Tongue (tissue), 2 donors: ENCODE measurements around the gene SYP. TPM values are rescaled to one million over a fixed set of nuclear protein-coding genes. Genes with fewer than 3 reads are reported as not detected.

Experiments used
- DNase-seq: peaks from one replicate; pipeline ENCODE4 v3.0.0-alpha.2; 2015
- total RNA-seq: library from RNA; depleted of rRNA; stranded (reverse); fragments of >200 nt; gene quantifications from one replicate; pipeline ENCODE4 v1.2.3, GENCODE V29; 2014

SYP gene
- total RNA-seq, 1 donor from 2014 or later = 1.1 TPM

GRCh38 chrX:49220100-49220499 is 20.1 kb upstream of the SYP start:
- no peak for DNase-seq

- DNase-seq = no peak
Observed at GRCh38 chrX:49214996-49215526, 15.1 kb upstream of the SYP start.

- no peak for DNase-seq
Observed at GRCh38 chrX:49214416-49214815, 14.4 kb upstream of the SYP start.

- DNase-seq = no peak
Observed at GRCh38 chrX:49212861-49213260, 12.9 kb upstream of the SYP start.

GRCh38 chrX:49212209-49212608 is 12.2 kb upstream of the SYP start:
- DNase-seq = no peak

GRCh38 chrX:49211074-49211473 is 11.1 kb upstream of the SYP start:
- DNase-seq = no peak

- DNase-seq = no peak
Observed at GRCh38 chrX:49210406-49210805, 10.4 kb upstream of the SYP start.

GRCh38 chrX:49209434-49210251 is 9.7 kb upstream of the SYP start:
- DNase-seq = no peak

- no peak for DNase-seq
Observed at GRCh38 chrX:49208399-49208798, 8.4 kb upstream of the SYP start.

GRCh38 chrX:49206543-49206942 is 6.5 kb upstream of the SYP start:
- no peak for DNase-seq

GRCh38 chrX:49205443-49205842 is 5.5 kb upstream of the SYP start:
- no peak for DNase-seq

GRCh38 chrX:49204709-49205108 is 4.7 kb upstream of the SYP start:
- DNase-seq = no peak

GRCh38 chrX:49204017-49204416 is 4.0 kb upstream of the SYP start:
- no peak for DNase-seq

- DNase-seq = no peak
Observed at GRCh38 chrX:49203536-49203935, 3.5 kb upstream of the SYP start.

- no peak for DNase-seq
Observed at GRCh38 chrX:49202022-49202421, 2.0 kb upstream of the SYP start.

GRCh38 chrX:49199315-49199595 is 738 bp downstream of the SYP start:
- no peak for DNase-seq

GRCh38 chrX:49198540-49199314 is 1.3 kb downstream of the SYP start:
- no peak for DNase-seq

GRCh38 chrX:49197543-49198087 is 2.4 kb downstream of the SYP start:
- no peak for DNase-seq

GRCh38 chrX:49193542-49193964 is 6.4 kb downstream of the SYP start:
- DNase-seq = no peak

- DNase-seq = no peak
Observed at GRCh38 chrX:49192722-49193328, 7.2 kb downstream of the SYP start.

GRCh38 chrX:49191574-49192011 is 8.4 kb downstream of the SYP start:
- DNase-seq = no peak

- peak; percentile 98 for DNase-seq
Observed at GRCh38 chrX:49190821-49191573, 9.0 kb downstream of the SYP start.
